HG03558 (cell line): ENCODE data around the gene TTN.
"Not testable (repeated sequence)": the region's sequence is repeated elsewhere in the genome, so short reads cannot be mapped to it uniquely, and the experiment has no call there.

Experiments
- ATAC-seq: cut with Tn5 transposase; IDR thresholded peaks from one replicate; pipeline ENCODE4 v1.9.1; 2021; ENCODE audit warnings: moderate number of reproducible peaks; ENCODE audit not compliant: unreplicated experiment; ENCODE audit errors: extremely low read depth

TTN gene

GRCh38 chr2:178553047-178553446, 254.2 kb downstream of the TTN start:
- no peak for ATAC-seq

- no peak for ATAC-seq
Observed at GRCh38 chr2:178550352-178550751, 256.9 kb downstream of the TTN start.

- no peak for ATAC-seq
Observed at GRCh38 chr2:178542569-178542968, 264.7 kb downstream of the TTN start.

GRCh38 chr2:178542161-178542560, 265.1 kb downstream of the TTN start:
- no peak for ATAC-seq

- no peak for ATAC-seq
Observed at GRCh38 chr2:178536037-178536436, 271.2 kb downstream of the TTN start.

- no peak for ATAC-seq
Observed at GRCh38 chr2:178531168-178531567, 276.1 kb downstream of the TTN start.

GRCh38 chr2:178530625-178531142, 276.5 kb downstream of the TTN start:
- ATAC-seq = peak; percentile 91

- ATAC-seq = no peak
Observed at GRCh38 chr2:178530131-178530530, 277.1 kb downstream of the TTN start.

- ATAC-seq = no peak
Observed at GRCh38 chr2:178529194-178529593, 278.0 kb downstream of the TTN start.

- no peak for ATAC-seq
Observed at GRCh38 chr2:178528647-178529046, 278.6 kb downstream of the TTN start.

GRCh38 chr2:178527592-178527991, 279.6 kb downstream of the TTN start:
- no peak for ATAC-seq

GRCh38 chr2:178526256-178526655, 281.0 kb downstream of the TTN start:
- ATAC-seq = no peak

- ATAC-seq = not testable (repeated sequence)
Observed at GRCh38 chr2:178525460-178525859, 281.8 kb downstream of the TTN start.

GRCh38 chr2:178525010-178525409, 282.2 kb downstream of the TTN start:
- not testable (repeated sequence) for ATAC-seq

GRCh38 chr2:178523596-178524134, 283.6 kb downstream of the TTN start:
- no peak for ATAC-seq

- ATAC-seq = peak; percentile 76
Observed at GRCh38 chr2:178522950-178523595, 284.1 kb downstream of the TTN start.

- ATAC-seq = no peak
Observed at GRCh38 chr2:178521304-178522150, 285.7 kb downstream of the TTN start.

- ATAC-seq = no peak
Observed at GRCh38 chr2:178517496-178517895, 289.7 kb downstream of the TTN start.

- ATAC-seq = peak; percentile 71
Observed at GRCh38 chr2:178514664-178515063, 292.6 kb downstream of the TTN start.

- no peak for ATAC-seq
Observed at GRCh38 chr2:178513876-178514275, 293.3 kb downstream of the TTN start.

GRCh38 chr2:178512484-178512883, 294.7 kb downstream of the TTN start:
- no peak for ATAC-seq
